Thoracic aorta (tissue), 2 donors: ENCODE results near the gene RSPO4. TPM values are rescaled to one million over a fixed set of nuclear protein-coding genes. Genes with fewer than 3 reads are reported as not detected.

Source experiments
- ATAC-seq: fragments of 150-250 bp; one replicate; pipeline ENCODE4 v1.8.0; 2017; ENCODE audit warnings: low read depth; ENCODE audit not compliant: insufficient number of reproducible peaks, low FRiP score
- DNase-seq: peaks from one replicate; pipeline ENCODE4 v3.0.0-alpha.2; 2020; ENCODE audit warnings: low spot score
- H3K27ac ChIP-seq, 2 donors: fragments of 200-600 bp; sonication (generic); 1 replicate in 1 of 2; 2 replicates in 1 of 2; pipeline ENCODE4 v1.5.1; 2016; ENCODE audit warnings: mild to moderate bottlenecking in 2 of 2, moderate library complexity in 2 of 2
- H3K27me3 ChIP-seq: fragments of 200-600 bp; sonication (generic); replicated peaks from 2 replicates; pipeline ENCODE4 v1.6.0; 2016; ENCODE audit warnings: mild to moderate bottlenecking; ENCODE audit not compliant: insufficient read depth
- H3K36me3 ChIP-seq: fragments of 200-600 bp; sonication (generic); one replicate; pipeline ENCODE4 v1.5.1; 2016
- H3K4me1 ChIP-seq, 2 donors: fragments of 200-600 bp; sonication (generic); 1 replicate in 1 of 2; 2 replicates in 1 of 2; pipeline versions ENCODE4 v1.5.1 to v1.6.0; 2016; ENCODE audit warnings: low read depth in 2 of 2, mild to moderate bottlenecking in 1 of 2; ENCODE audit not compliant: control insufficient read depth in 1 of 2
- H3K4me3 ChIP-seq: fragments of 200-600 bp; sonication (generic); 2 replicates; pipeline ENCODE4 v1.5.1; 2016; ENCODE audit warnings: mild to moderate bottlenecking
- H3K9me3 ChIP-seq: fragments of 200-600 bp; sonication (generic); 2 replicates; pipeline ENCODE4 v1.5.1; 2016
- total RNA-seq, 2 donors: library from RNA; depleted of rRNA; stranded (reverse); fragments of >200 nt; gene quantifications; one replicate each; pipeline versions ENCODE4 v1.1.0 to v1.2.3, GENCODE V29; 2016
- TF ChIP-seq, protein P1 (sequence below): fragments of 200-600 bp; sonication (generic); IDR thresholded peaks from one replicate; pipeline ENCODE4 v1.5.1; 2019; ENCODE audit warnings: antibody characterized with exemption

RSPO4 gene
- total RNA-seq, 2 donors from 2014 or later = not detected

DNA sequence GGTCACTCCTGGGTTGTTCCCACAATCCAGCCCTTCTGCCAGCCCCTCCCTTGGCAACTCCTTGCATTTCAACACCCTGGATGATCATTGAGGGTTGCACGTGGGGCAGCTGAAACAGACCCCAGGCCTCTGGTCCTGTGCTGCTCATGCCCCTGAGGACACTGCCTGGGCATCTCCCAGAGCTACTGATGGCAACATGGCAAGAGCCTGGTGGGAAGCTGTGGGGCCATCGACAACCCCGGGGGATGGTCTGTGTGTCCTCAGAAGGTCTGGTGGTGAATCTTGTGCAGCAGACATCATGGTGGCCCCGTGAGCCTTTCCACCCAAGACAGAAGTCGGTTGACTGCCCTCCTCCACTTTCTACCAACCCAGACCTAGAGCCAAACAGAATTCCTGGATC lies 81.0 kb downstream of the RSPO4 start:
- Histone ChIP-seq H3K36me3 (no peaks in the 10 kb centered on the region), H3K27me3 (no peaks in the 10 kb centered on the region), H3K4me1 (no peaks in the 10 kb centered on the region), H3K27ac (no peak overlapping the region), H3K9me3 (no peaks in the 10 kb centered on the region), H3K4me3 (no peak overlapping the region)
- TF ChIP-seq, protein P1, sequence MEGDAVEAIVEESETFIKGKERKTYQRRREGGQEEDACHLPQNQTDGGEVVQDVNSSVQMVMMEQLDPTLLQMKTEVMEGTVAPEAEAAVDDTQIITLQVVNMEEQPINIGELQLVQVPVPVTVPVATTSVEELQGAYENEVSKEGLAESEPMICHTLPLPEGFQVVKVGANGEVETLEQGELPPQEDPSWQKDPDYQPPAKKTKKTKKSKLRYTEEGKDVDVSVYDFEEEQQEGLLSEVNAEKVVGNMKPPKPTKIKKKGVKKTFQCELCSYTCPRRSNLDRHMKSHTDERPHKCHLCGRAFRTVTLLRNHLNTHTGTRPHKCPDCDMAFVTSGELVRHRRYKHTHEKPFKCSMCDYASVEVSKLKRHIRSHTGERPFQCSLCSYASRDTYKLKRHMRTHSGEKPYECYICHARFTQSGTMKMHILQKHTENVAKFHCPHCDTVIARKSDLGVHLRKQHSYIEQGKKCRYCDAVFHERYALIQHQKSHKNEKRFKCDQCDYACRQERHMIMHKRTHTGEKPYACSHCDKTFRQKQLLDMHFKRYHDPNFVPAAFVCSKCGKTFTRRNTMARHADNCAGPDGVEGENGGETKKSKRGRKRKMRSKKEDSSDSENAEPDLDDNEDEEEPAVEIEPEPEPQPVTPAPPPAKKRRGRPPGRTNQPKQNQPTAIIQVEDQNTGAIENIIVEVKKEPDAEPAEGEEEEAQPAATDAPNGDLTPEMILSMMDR = no peak
- ATAC-seq (no peak), DNase-seq (no peak)

DNA sequence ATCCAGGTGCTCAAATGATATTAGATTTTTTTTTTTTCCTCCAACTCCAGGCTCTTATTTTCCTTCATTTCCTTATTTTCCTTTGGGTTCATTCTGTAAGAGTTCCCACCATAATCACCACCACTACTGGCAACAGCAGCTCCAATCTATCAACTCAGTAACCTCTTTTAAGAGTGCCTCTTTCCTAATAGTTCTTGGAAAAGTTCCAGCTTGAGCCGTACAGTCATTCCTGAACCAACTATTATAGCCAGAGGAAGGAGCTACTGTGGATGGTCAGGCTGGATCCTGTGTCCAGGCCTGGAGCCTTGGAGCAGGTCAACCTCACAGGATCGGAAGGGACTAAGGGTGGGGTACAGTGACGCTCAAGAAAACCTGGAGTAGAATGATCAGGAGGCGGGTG lies 81.8 kb downstream of the RSPO4 start:
- DNase-seq (no peak), ATAC-seq (no peak)
- no peaks in the 10 kb centered on the region for H3K27me3 ChIP-seq
- TF ChIP-seq, protein P1 = no peak
- H3K4me1 ChIP-seq = no peaks in the 10 kb centered on the region
- no peak overlapping the region for H3K27ac ChIP-seq
- H3K9me3 ChIP-seq = no peaks in the 10 kb centered on the region
- no peak overlapping the region for H3K4me3 ChIP-seq
- no peaks in the 10 kb centered on the region for H3K36me3 ChIP-seq

DNA sequence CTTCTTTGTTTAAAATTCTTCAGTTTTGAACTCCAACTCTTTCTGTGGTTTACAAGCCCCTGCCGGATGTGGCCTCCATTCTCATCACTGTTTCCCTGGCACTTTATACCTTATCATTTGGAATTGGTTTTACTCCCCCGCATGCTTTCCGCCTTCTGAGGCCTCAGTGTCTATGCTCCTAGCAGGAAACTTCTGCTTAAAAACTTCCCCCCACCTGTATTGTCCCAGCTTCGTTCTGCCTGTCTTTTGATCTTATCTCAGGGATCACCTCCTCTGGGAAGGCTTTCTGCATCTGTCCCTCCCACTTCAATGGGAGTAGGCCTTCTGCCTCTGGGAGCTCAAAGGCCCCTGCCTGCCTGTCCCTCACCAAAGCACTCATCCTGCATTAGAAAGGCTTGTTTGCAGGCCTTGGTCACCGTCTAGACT lies 82.6 kb downstream of the RSPO4 start:
- no peak overlapping the region for H3K27ac ChIP-seq
- TF ChIP-seq, protein P1 = no peak
- H3K4me3 ChIP-seq = no peak overlapping the region
- no peaks in the 10 kb centered on the region for H3K9me3 ChIP-seq
- ATAC-seq (no peak), DNase-seq (no peak)
- H3K36me3 ChIP-seq = no peaks in the 10 kb centered on the region
- no peaks in the 10 kb centered on the region for H3K27me3 ChIP-seq
- no peaks in the 10 kb centered on the region for H3K4me1 ChIP-seq

DNA sequence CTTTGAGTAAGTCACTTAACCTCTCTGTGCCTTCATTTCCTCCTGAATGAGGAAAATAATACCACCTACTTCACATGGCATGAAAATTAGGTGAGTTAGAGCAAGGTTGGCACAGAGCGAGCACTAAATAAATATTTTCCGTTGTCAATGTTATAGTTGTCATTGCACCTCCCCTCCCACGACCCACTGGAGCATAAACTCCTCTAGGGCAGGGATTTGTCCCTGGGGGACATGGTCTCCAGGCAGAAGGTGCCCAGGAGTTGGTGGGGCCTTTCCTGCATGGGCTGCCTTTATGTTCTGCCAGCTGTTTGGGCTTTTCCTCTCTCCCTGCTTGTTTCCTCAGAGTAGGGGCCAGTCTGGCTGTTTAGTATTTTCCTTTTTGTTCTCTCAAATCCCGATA lies 84.7 kb downstream of the RSPO4 start:
- TF ChIP-seq, protein P1 = no peak
- Histone ChIP-seq H3K4me1 (no peaks in the 10 kb centered on the region), H3K36me3 (no peaks in the 10 kb centered on the region), H3K9me3 (no peaks in the 10 kb centered on the region), H3K27ac (no peak overlapping the region), H3K4me3 (no peak overlapping the region), H3K27me3 (no peaks in the 10 kb centered on the region)
- no peak for ATAC-seq
- DNase-seq = no peak

DNA sequence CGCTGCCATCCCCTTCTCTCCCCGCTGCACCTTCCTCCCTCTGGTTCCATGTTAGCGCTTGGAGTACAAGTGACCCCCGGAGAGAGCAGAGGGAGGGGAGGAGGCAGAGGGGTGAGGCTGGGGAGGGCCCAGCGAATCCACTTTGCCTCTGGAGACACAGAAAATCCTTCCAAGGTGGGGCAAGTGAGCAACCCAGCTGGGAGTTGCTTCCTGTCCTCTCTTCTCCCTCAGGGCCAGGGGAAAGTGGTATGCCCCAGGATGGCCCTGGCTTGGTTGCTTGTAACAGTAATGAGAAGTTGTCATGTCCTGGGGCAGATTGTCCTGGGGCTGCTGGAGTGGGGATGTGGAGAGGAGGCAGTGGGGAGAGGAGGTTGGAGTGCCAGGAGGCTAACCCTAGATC lies 85.3 kb downstream of the RSPO4 start:
- ATAC-seq = no peak
- Histone ChIP-seq H3K27ac (no peak overlapping the region), H3K36me3 (no peaks in the 10 kb centered on the region), H3K4me3 (no peak overlapping the region), H3K27me3 (no peaks in the 10 kb centered on the region), H3K4me1 (no peaks in the 10 kb centered on the region), H3K9me3 (no peaks in the 10 kb centered on the region)
- no peak for DNase-seq
- TF ChIP-seq, protein P1 = no peak
